ENCODE results near the gene ATP6V1B1. TPM values are rescaled to one million over a fixed set of nuclear protein-coding genes. Genes with fewer than 3 reads are reported as not detected.

The ATP6V1B1 gene
- total and polyA plus RNA-seq, 12 donors = 0.14 to 4.6 (median 0.69) TPM; not detected in 4

DNA sequence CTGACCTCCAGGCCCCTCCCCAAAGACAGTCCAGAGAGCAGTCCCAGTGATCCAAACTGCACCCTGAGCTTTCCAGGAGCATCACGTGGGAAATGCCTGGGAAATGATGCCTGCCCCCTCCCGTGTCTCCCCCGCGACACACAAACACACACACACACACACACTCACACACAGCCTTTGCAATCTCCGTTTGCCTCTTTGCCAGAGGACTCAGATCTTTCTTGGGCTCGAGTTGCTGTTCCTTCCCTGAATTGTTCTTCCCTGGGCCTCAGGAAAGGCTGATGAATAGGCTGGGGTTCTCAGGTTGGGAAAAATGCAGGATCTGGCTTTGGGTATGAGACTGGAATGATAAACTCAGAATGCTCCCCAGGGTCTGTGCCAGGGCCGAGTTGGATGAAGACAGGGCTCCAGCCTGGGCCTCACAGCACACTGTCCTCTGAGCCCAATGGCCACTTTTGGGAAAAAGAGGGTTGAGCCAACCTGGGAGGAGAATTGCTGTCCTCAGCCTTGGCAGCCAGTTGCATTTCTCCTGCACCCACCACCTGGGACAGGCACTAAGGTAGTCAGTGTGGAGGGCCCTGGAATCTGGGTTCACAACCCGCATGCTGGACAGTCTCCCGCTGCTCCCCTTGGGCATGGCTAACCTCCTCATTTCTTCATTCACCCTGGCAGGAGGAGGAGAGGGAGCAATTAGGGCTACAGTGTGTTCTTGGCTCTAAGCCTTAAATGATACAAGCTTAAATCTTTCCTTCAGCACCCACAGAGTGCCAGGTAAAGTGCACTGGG is 43.9 kb upstream of the ATP6V1B1 start:
- H3K27me3 ChIP-seq = peaks cover 64% of the 10 kb centered on the region
- H3K36me3 ChIP-seq (replicated peaks in 1 of 2) = no peaks in the 10 kb centered on the region
- H3K27ac ChIP-seq = no peak overlapping the region
- DNase-seq = peak in 1 of 7 donors; percentile 33
- TF ChIP-seq POLR2A (IDR thresholded peaks at IDR 0.05) (no peak), CTCF (IDR thresholded peaks at IDR 0.05) (no peak)
- WGBS, 4 donors = 47 to 69% (median 60%) methylated on average over 7 to 9 of the region's 9 CpGs
- H3K4me1 ChIP-seq (replicated peaks in 1 of 2) = peaks cover 0 to 13% of the 10 kb centered on the region in 2 donors
- intact Hi-C loops (cut with DNase I) = no loop called here
- H3K9me3 ChIP-seq (replicated peaks in 1 of 3) = no peaks in the 10 kb centered on the region
- no peak overlapping the region for H3K4me3 ChIP-seq

DNA sequence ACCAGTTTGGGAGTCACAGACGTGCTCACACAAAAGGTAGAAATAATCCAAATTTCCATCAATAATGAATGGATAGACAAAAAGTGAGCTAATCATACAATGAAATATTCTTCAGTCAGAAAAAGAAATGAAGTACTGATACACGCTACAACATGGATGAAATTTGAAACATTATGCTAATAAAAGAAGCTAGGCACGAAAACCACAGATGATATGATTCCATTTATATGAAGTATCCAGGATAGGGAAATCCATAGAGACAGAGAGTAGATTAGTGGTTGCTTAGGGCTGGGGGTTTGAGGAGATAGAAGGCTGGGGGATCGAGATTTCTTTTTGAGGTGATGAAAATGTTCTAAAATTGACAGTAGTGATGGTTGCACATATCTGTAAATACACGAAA is 43.0 kb upstream of the ATP6V1B1 start:
- 68 to 81% (median 74%) methylated on average over 5 of the region's 5 CpGs for WGBS, 4 donors
- no peak for TF ChIP-seq CTCF (IDR thresholded peaks at IDR 0.05)
- no peak for TF ChIP-seq POLR2A (IDR thresholded peaks at IDR 0.05)
- no peak for DNase-seq
- no peak overlapping the region for H3K27ac ChIP-seq
- no peaks in the 10 kb centered on the region for H3K9me3 ChIP-seq (replicated peaks in 1 of 3)
- intact Hi-C loops (cut with DNase I) = no loop called here
- H3K27me3 ChIP-seq = peaks cover 64% of the 10 kb centered on the region
- no peaks in the 10 kb centered on the region for H3K36me3 ChIP-seq (replicated peaks in 1 of 2)
- H3K4me3 ChIP-seq = no peak overlapping the region
- H3K4me1 ChIP-seq (replicated peaks in 1 of 2) = peaks cover 0 to 3% of the 10 kb centered on the region in 2 donors

GRCh38 chr2:70893186-70893585 is 42.5 kb upstream of the ATP6V1B1 start:
- WGBS, 4 donors = 74 to 83% (median 77%) methylated on average over 2 of the region's 2 CpGs
- peaks cover 65% of the 10 kb centered on the region for H3K27me3 ChIP-seq
- H3K36me3 ChIP-seq (replicated peaks in 1 of 2) = no peaks in the 10 kb centered on the region
- no peak for DNase-seq
- intact Hi-C loops (cut with DNase I) = no loop called here
- TF ChIP-seq POLR2A (IDR thresholded peaks at IDR 0.05) (no peak), CTCF (IDR thresholded peaks at IDR 0.05) (no peak)
- H3K4me1 ChIP-seq (replicated peaks in 1 of 2) = no peaks in the 10 kb centered on the region
- no peak overlapping the region for H3K27ac ChIP-seq
- H3K4me3 ChIP-seq = no peak overlapping the region
- no peaks in the 10 kb centered on the region for H3K9me3 ChIP-seq (replicated peaks in 1 of 3)

DNA sequence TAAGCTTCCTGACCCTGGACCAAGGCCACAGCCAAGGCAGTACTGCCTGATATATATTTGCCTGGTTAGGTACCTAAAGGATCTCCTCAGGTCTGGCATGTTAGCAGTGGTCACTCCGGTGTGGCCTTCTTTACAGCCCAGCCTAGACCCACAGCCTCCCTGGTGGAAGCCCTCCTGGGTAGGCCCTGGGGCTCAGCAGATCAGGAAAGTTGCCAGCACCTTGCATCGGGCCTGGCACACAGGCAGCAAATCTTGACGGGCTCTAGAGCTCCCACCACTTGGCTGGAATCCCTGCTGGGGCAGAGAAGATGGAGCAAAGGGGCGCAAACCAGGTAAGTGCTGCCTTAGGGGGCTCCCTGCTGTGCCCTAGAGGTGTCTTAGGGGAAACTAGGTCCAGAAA is 40.9 kb upstream of the ATP6V1B1 start:
- H3K36me3 ChIP-seq (replicated peaks in 1 of 2) = no peaks in the 10 kb centered on the region
- peaks cover 0 to 1% of the 10 kb centered on the region in 2 donors for H3K4me1 ChIP-seq (replicated peaks in 1 of 2)
- no peak for DNase-seq
- 83 to 88% (median 85%) methylated on average over 1 to 4 of the region's 4 CpGs for WGBS, 4 donors
- TF ChIP-seq POLR2A (IDR thresholded peaks at IDR 0.05) (no peak), CTCF (IDR thresholded peaks at IDR 0.05) (no peak)
- H3K27me3 ChIP-seq = peaks cover 64% of the 10 kb centered on the region
- no peak overlapping the region for H3K27ac ChIP-seq
- intact Hi-C loops (cut with DNase I) = no loop called here
- H3K4me3 ChIP-seq = no peak overlapping the region
- no peaks in the 10 kb centered on the region for H3K9me3 ChIP-seq (replicated peaks in 1 of 3)
